HG03066 (cell line): ENCODE data around the gene SLC8A1.
"Not testable (repeated sequence)": the region's sequence is repeated elsewhere in the genome, so short reads cannot be mapped to it uniquely, and the experiment has no call there.

Experiments used
- ATAC-seq: cut with Tn5 transposase; IDR thresholded peaks from one replicate; pipeline ENCODE4 v1.9.1; 2021; ENCODE audit warnings: low read depth; ENCODE audit not compliant: unreplicated experiment

Gene SLC8A1

GRCh38 chr2:40098786-40099470 is 353.0 kb downstream of the SLC8A1 start:
- no peak for ATAC-seq

- no peak for ATAC-seq
Measured at GRCh38 chr2:40097691-40098385, 354.1 kb downstream of the SLC8A1 start.

- ATAC-seq = no peak
Measured at GRCh38 chr2:40096360-40096759, 355.5 kb downstream of the SLC8A1 start.

GRCh38 chr2:40095000-40095399 is 356.9 kb downstream of the SLC8A1 start:
- no peak for ATAC-seq

GRCh38 chr2:40094451-40094850 is 357.4 kb downstream of the SLC8A1 start:
- ATAC-seq = no peak

GRCh38 chr2:40093021-40093675 is 358.7 kb downstream of the SLC8A1 start:
- ATAC-seq = no peak

GRCh38 chr2:40090044-40090443 is 361.8 kb downstream of the SLC8A1 start:
- no peak for ATAC-seq

GRCh38 chr2:40087927-40088326 is 364.0 kb downstream of the SLC8A1 start:
- no peak for ATAC-seq

GRCh38 chr2:40087434-40087833 is 364.5 kb downstream of the SLC8A1 start:
- no peak for ATAC-seq

- ATAC-seq = no peak
Measured at GRCh38 chr2:40085786-40086185, 366.1 kb downstream of the SLC8A1 start.

- not testable (repeated sequence) for ATAC-seq
Measured at GRCh38 chr2:40073336-40073735, 378.6 kb downstream of the SLC8A1 start.

GRCh38 chr2:40072442-40073232 is 379.3 kb downstream of the SLC8A1 start:
- no peak for ATAC-seq

GRCh38 chr2:40062381-40062780 is 389.5 kb downstream of the SLC8A1 start:
- ATAC-seq = no peak

GRCh38 chr2:40049781-40050180 is 402.1 kb downstream of the SLC8A1 start:
- ATAC-seq = no peak

GRCh38 chr2:40048506-40048905 is 403.4 kb downstream of the SLC8A1 start:
- no peak for ATAC-seq

- no peak for ATAC-seq
Measured at GRCh38 chr2:40047406-40047805, 404.5 kb downstream of the SLC8A1 start.
